PC-9 (cell line): ENCODE results near the gene PCBP1. TPM values are rescaled to one million over a fixed set of nuclear protein-coding genes. Genes with fewer than 3 reads are reported as not detected.

Experiments
- BruUV-seq: library from RNA; stranded (reverse); fragments of 400-500 nt; replicated peaks from 2 replicates; lab custom pipeline; 2021; lab: Mats Ljungman, UMichigan
- CTCF ChIA-PET: fragments of 300-600 bp; sonication (Branson Sonifier 250); formaldehyde crosslinking; loops from one replicate; lab custom pipeline; 2022; ENCODE audit warnings: antibody characterized with exemption; lab: Charles Lee
- POLR2A ChIA-PET: fragments of 300-600 bp; sonication (Branson Sonifier 250); formaldehyde crosslinking; loops from one replicate; lab custom pipeline; 2022; ENCODE audit warnings: antibody characterized with exemption; ENCODE audit not compliant: unreplicated experiment; lab: Charles Lee
- DNase-seq, 2 experiments: peaks; one replicate each; pipeline versions ENCODE4 v3.0.0 to v3.0.0-alpha.2; 2015 to 2022; ENCODE audit warnings: mixed read lengths in 1 of 2
- H2AFZ ChIP-seq: fragments of 200-600 bp; sonication (generic); 2 replicates; pipeline ENCODE4 v1.8.1; 2017; ENCODE audit warnings: antibody characterized with exemption
- H3F3A ChIP-seq: fragments of 200-600 bp; sonication (generic); 2 replicates; pipeline ENCODE4 v1.8.1; 2017; ENCODE audit warnings: antibody characterized with exemption, mild to moderate bottlenecking, low read depth; ENCODE audit not compliant: insufficient read depth
- H3K27ac ChIP-seq: fragments of 200-600 bp; sonication (generic); 2 replicates; pipeline ENCODE4 v1.6.1; 2016; ENCODE audit warnings: mixed run types
- H3K27me3 ChIP-seq: fragments of 200-600 bp; sonication (generic); 2 replicates; pipeline ENCODE4 v1.6.1; 2016; ENCODE audit warnings: low read depth, mixed run types; ENCODE audit not compliant: insufficient read depth
- H3K36me3 ChIP-seq: fragments of 200-600 bp; sonication (generic); 2 replicates; pipeline ENCODE4 v1.6.1; 2016; ENCODE audit warnings: low read depth, mixed run types
- H3K4me1 ChIP-seq: fragments of 200-600 bp; sonication (generic); replicated peaks from 2 replicates; pipeline ENCODE4 v1.6.1; 2016; ENCODE audit warnings: mixed run types; ENCODE audit not compliant: insufficient read depth
- H3K4me2 ChIP-seq: fragments of 200-600 bp; sonication (generic); 2 replicates; pipeline ENCODE4 v1.6.1; 2017; ENCODE audit warnings: mixed run types
- H3K4me3 ChIP-seq: fragments of 200-600 bp; sonication (generic); 2 replicates; pipeline ENCODE4 v1.6.1; 2016; ENCODE audit warnings: mixed run types
- H3K79me2 ChIP-seq: fragments of 200-600 bp; sonication (generic); 2 replicates; pipeline ENCODE4 v1.6.1; 2017; ENCODE audit warnings: low read depth, mixed run types
- H3K9me2 ChIP-seq: fragments of 200-600 bp; sonication (generic); 2 replicates; pipeline ENCODE4 v1.8.1; 2017; ENCODE audit warnings: mild to moderate bottlenecking; ENCODE audit not compliant: insufficient read depth
- H3K9me3 ChIP-seq: fragments of 200-600 bp; sonication (generic); 2 replicates; pipeline ENCODE4 v1.8.1; 2016; ENCODE audit warnings: low read depth; ENCODE audit not compliant: insufficient read depth
- H4K20me1 ChIP-seq: fragments of 200-600 bp; sonication (generic); 2 replicates; pipeline ENCODE4 v1.8.1; 2017; ENCODE audit not compliant: insufficient read depth
- CTCF ChIP-seq: fragments of 200-600 bp; sonication (generic); conservative IDR thresholded peaks from 2 replicates; pipeline ENCODE4 v1.6.1; 2017; ENCODE audit warnings: mixed run types, antibody characterized with exemption, mild to moderate bottlenecking, moderate library complexity
- EZH2 ChIP-seq: fragments of 200-600 bp; sonication (generic); IDR thresholded peaks from 2 replicates; pipeline ENCODE4 v1.8.0; 2017; ENCODE audit warnings: antibody characterized with exemption, low read depth
- intact Hi-C: fragments of 100-400 bp; cut with micrococcal nuclease; formaldehyde crosslinking; loops from one replicate; pipeline ENCODE4 v1.10.0; 2022; ENCODE audit not compliant: unreplicated experiment
- total RNA-seq: library from RNA; stranded (reverse); gene quantifications from 2 replicates; pipeline ENCODE4 v1.2.3, GENCODE V29; 2021

Gene PCBP1
- total RNA-seq, 1 experiment from 2014 or later = 227 TPM

DNA sequence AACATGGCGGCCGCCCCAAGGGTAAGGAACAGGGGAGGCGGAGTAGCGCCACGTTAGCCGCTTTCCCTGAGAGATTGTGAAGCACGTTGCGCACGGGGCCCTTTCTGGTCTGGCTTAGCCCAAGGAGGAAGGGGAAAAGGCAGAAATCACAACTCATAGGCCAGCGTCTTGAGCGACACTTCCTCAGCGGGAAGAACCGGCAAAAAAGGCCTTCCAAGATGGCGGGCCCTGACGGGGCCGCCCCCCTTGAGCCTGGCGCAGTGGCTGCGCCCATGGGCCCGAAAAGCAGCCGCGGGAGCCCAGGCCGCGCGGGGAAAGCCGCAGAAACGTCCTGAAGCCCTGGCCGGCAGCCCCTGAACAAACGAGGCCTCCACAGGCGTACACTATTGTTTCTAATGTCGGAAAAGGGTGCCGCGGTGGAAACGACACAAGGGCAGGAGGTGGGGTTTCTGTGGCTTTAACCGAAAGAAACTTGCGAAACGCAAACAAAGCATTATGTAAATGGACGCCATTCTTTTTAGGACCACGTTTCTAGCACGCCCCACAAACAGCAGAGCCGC, 919 bp upstream of the PCBP1 start:
- POLR2A ChIA-PET = interaction anchor here (0.6 to 0.8 kb wide), 2 partner anchors 38 to 172 kb away, joined by 4 to 11 read pairs; partner anchors contain the start of gene MXD1
- H4K20me1 ChIP-seq = no peaks in the 10 kb centered on the region
- H3K79me2 ChIP-seq = peaks cover 42% of the 10 kb centered on the region
- H3K36me3 ChIP-seq = peaks cover 32% of the 10 kb centered on the region
- intact Hi-C loops = loop anchor here (1.0 to 5.0 kb wide), 3 partner anchors 56 to 172 kb away; partner anchors contain the start of gene C2orf42
- H2AFZ ChIP-seq = peak overlapping the region; percentile 85
- H3K4me2 ChIP-seq = peak overlapping the region; percentile 93
- peaks cover 62% of the 10 kb centered on the region for H3F3A ChIP-seq
- no peaks in the 10 kb centered on the region for H3K9me3 ChIP-seq
- no peaks in the 10 kb centered on the region for H3K27me3 ChIP-seq
- DNase-seq = peak in 1 of 2 experiments; percentile 85
- no peak for TF ChIP-seq CTCF
- H3K4me3 ChIP-seq = peak overlapping the region; percentile 77
- peak overlapping the region; percentile 100 for H3K27ac ChIP-seq
- CTCF ChIA-PET = no interaction called here
- H3K9me2 ChIP-seq = no peaks in the 10 kb centered on the region
- TSS peak; percentile 68 for BruUV-seq
- H3K4me1 ChIP-seq = peaks cover 43% of the 10 kb centered on the region

DNA sequence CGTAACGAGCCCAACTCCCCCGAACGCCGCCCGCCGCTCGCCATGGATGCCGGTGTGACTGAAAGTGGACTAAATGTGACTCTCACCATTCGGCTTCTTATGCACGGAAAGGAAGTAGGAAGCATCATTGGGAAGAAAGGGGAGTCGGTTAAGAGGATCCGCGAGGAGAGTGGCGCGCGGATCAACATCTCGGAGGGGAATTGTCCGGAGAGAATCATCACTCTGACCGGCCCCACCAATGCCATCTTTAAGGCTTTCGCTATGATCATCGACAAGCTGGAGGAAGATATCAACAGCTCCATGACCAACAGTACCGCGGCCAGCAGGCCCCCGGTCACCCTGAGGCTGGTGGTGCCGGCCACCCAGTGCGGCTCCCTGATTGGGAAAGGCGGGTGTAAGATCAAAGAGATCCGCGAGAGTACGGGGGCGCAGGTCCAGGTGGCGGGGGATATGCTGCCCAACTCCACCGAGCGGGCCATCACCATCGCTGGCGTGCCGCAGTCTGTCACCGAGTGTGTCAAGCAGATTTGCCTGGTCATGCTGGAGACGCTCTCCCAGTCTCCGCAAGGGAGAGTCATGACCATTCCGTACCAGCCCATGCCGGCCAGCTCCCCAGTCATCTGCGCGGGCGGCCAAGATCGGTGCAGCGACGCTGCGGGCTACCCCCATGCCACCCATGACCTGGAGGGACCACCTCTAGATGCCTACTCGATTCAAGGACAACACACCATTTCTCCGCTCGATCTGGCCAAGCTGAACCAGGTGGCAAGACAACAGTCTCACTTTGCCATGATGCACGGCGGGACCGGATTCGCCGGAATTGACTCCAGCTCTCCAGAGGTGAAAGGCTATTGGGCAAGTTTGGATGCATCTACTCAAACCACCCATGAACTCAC, 673 bp downstream of the PCBP1 start:
- intact Hi-C loops = loop anchor here (1.0 to 5.0 kb wide), 2 partner anchors 36 to 104 kb away; partner anchors contain the start of gene C2orf42

More for the DNA sequence above, 673 bp downstream of the PCBP1 start:
- Histone ChIP-seq H3K27me3 (no peaks in the 10 kb centered on the region), H2AFZ (no peak overlapping the region), H3K4me3 (peak overlapping the region; percentile 98), H3K36me3 (peaks cover 31% of the 10 kb centered on the region), H3K27ac (peak overlapping the region; percentile 100), H3K9me2 (no peaks in the 10 kb centered on the region), H4K20me1 (no peaks in the 10 kb centered on the region), H3F3A (peaks cover 60% of the 10 kb centered on the region), H3K4me2 (peak overlapping the region; percentile 81), H3K79me2 (peaks cover 42% of the 10 kb centered on the region), H3K4me1 (peaks cover 41% of the 10 kb centered on the region), H3K9me3 (no peaks in the 10 kb centered on the region)
- ChIA-PET POLR2A (interaction anchor here (0.5 to 1.0 kb wide), 4 partner anchors 45 to 56 kb away, joined by 3 to 8 read pairs (median 4); no protein-coding TSS in a partner anchor), CTCF (no interaction called here)
- no peak for TF ChIP-seq CTCF
- TF ChIP-seq EZH2 = no peak
- DNase-seq = peak; percentile 45 to 70
- TSS peak; percentile 73 for BruUV-seq
